ENCODE data around the gene KIAA0408. TPM values are rescaled to one million over a fixed set of nuclear protein-coding genes. Genes with fewer than 3 reads are reported as not detected.

KIAA0408 gene
- total and polyA plus RNA-seq, 2 of the 8 experiments (the other 6 are each of a cell fraction or from before 2014, with no cell fraction given) = 3.3 to 10.8 TPM

- H2AK5ac ChIP-seq (ENCODE audit: low read depth, low read length) = no peak overlapping the region
- H3K56ac ChIP-seq (replicated peaks; ENCODE audit: insufficient read length, low read depth, low read length) = no peak overlapping the region
- H3K4me2 ChIP-seq (ENCODE audit: insufficient read depth in 1 of 2, low read depth in 2 of 2, low read length in 2 of 2) = no peak overlapping the region
- no peak overlapping the region for H3K9ac ChIP-seq (replicated peaks in 1 of 4; ENCODE audit: extremely low read depth in 1 of 4, low read depth in 3 of 4, low read length in 3 of 4)
- no peak overlapping the region for H3K4ac ChIP-seq (replicated peaks; ENCODE audit: insufficient read length, low read depth, low read length)
- no peak overlapping the region for H2BK15ac ChIP-seq (ENCODE audit: low read length)
- POLR2A ChIA-PET (ENCODE audit: partially characterized antibody) = no interaction called here
- H2BK5ac ChIP-seq (ENCODE audit: low read depth, low read length) = no peak overlapping the region
- no peak overlapping the region for H2BK20ac ChIP-seq (ENCODE audit: low read length)
- H3K14ac ChIP-seq (ENCODE audit: insufficient read length) = no peak overlapping the region
- H3K18ac ChIP-seq (ENCODE audit: extremely low read depth, low read length) = no peak overlapping the region
- CTCF ChIA-PET (ENCODE audit: partially characterized antibody) = interaction anchor here (0.7 to 14.6 kb wide), 17 partner anchors 9 to 227 kb away, joined by 3 to 221 read pairs (median 6); partner anchors contain the start of gene MTCL3
- no peaks in the 10 kb centered on the region for H3K9me3 ChIP-seq (ENCODE audit: insufficient read depth in 2 of 2, low read depth in 1 of 2, low read length in 1 of 2)
- no peaks in the 10 kb centered on the region for H3K23me2 ChIP-seq (ENCODE audit: low read depth, low read length)
- H3K27ac ChIP-seq (ENCODE audit: low read depth, low read length) = no peak overlapping the region
- H3K4me3 ChIP-seq (ENCODE audit: extremely low read depth in 1 of 4, insufficient read depth in 2 of 4, low read depth in 3 of 4, low read length in 4 of 4) = no peak overlapping the region
- no peak overlapping the region for H2BK12ac ChIP-seq (ENCODE audit: low read depth, low read length)
- H3K36me3 ChIP-seq (ENCODE audit: control insufficient read depth in 2 of 4, insufficient read depth in 4 of 4, low read length in 3 of 4) = no peaks in the 10 kb centered on the region
- FAIRE-seq (no peak), DNase-seq (ENCODE audit: low read depth in 1 of 2, low spot score in 2 of 2) (no peak)
- no peak overlapping the region for H2BK120ac ChIP-seq (replicated peaks; ENCODE audit: low read depth, low read length)
- no peak overlapping the region for H3K23ac ChIP-seq (ENCODE audit: insufficient read length)
- H2AFZ ChIP-seq (ENCODE audit: low read length) = no peak overlapping the region
- no peak overlapping the region for H4K5ac ChIP-seq (ENCODE audit: insufficient read length, low read depth, low read length)
- no peaks in the 10 kb centered on the region for H3K79me2 ChIP-seq (ENCODE audit: control insufficient read depth in 1 of 2, insufficient read depth in 2 of 2, low read length in 2 of 2)
- TF ChIP-seq SIN3A (conservative IDR thresholded peaks at IDR 0.05 in 1 of 2, IDR thresholded peaks at IDR 0.05 in 1 of 2; ENCODE audit: low read depth in 1 of 2, low read length in 2 of 2) = no peak
- TF ChIP-seq BACH1 (IDR thresholded peaks at IDR 0.05; ENCODE audit: low read length) = no peak
- TF ChIP-seq CEBPB (IDR thresholded peaks at IDR 0.05; ENCODE audit: low read depth, low read length) = no peak
- TF ChIP-seq CREB1 (IDR thresholded peaks at IDR 0.05) = no peak
- TF ChIP-seq SP4 (IDR thresholded peaks at IDR 0.05; ENCODE audit: low read length) = no peak
- no peak overlapping the region for H4K91ac ChIP-seq (replicated peaks; ENCODE audit: insufficient read length, low read length)
- no peak overlapping the region for H4K8ac ChIP-seq (ENCODE audit: extremely low read depth, insufficient read depth, low read length)
- H4K20me1 ChIP-seq (replicated peaks in 1 of 2; ENCODE audit: control insufficient read depth in 1 of 2, insufficient read depth in 2 of 2, low read length in 2 of 2) = peaks cover 0 to 2% of the 10 kb centered on the region in 2 experiments
- H3K79me1 ChIP-seq (ENCODE audit: low read depth, low read length) = no peaks in the 10 kb centered on the region
- H3K4me1 ChIP-seq (replicated peaks in 1 of 4; ENCODE audit: control insufficient read depth in 3 of 4, insufficient read depth in 4 of 4, low read length in 3 of 4) = peaks cover 1 to 7% (median 4%) of the 10 kb centered on the region in 4 experiments; a peak in 4 of 7 replicates
- H3K27me3 ChIP-seq (replicated peaks in 1 of 4; ENCODE audit: control insufficient read depth in 3 of 4, extremely low read depth in 1 of 4, insufficient read depth in 3 of 4, low read length in 3 of 4) = no peaks in the 10 kb centered on the region
- WGBS, 2 experiments (ENCODE audit: extremely low coverage in 1 of 2, insufficient coverage in 1 of 2, insufficient read length in 1 of 2, insufficient replicate concordance in 2 of 2, low coverage in 1 of 2, low lambda C conversion rate in 2 of 2, missing lambda C conversion rate in 1 of 2) = 91% methylated on average over 5 of the region's 5 CpGs; no CpG with 5 or more reads in 1 of the 2 experiments
Measured at GRCh38 chr6:127463056-127463455, 3.9 kb upstream of the KIAA0408 start.

Measured in H1 (cell line).